Gastroesophageal sphincter (tissue), 4 donors: ENCODE measurements around the gene MRPL40. TPM values are rescaled to one million over a fixed set of nuclear protein-coding genes. Genes with fewer than 3 reads are reported as not detected.

ENCODE experiments used
- ATAC-seq: fragments of 150-250 bp; one replicate; pipeline ENCODE4 v1.9.1; 2016; ENCODE audit warnings: mild to moderate bottlenecking, moderate library complexity
- H3K27ac ChIP-seq, 4 donors: fragments of 200-600 bp; sonication (generic) in 3 of 4; 1 replicate in 3 of 4; 2 replicates in 1 of 4; pipeline ENCODE4 v1.5.1; 2016 to 2019
- H3K27me3 ChIP-seq: fragments of 200-600 bp; sonication (generic); one replicate; pipeline ENCODE4 v1.5.1; 2019
- H3K36me3 ChIP-seq, 2 donors: fragments of 200-600 bp; sonication (generic); one replicate each; pipeline ENCODE4 v1.5.1; 2019; ENCODE audit warnings: control low read depth in 1 of 2
- H3K4me1 ChIP-seq, 3 donors: fragments of 200-600 bp; sonication (generic); 1 replicate in 2 of 3; 2 replicates in 1 of 3; pipeline ENCODE4 v1.5.1; 2016 to 2019; ENCODE audit warnings: control low read depth in 2 of 3
- H3K4me3 ChIP-seq, 2 donors: fragments of 200-600 bp; sonication (generic); one replicate each; pipeline ENCODE4 v1.5.1; 2019; ENCODE audit warnings: mild to moderate bottlenecking in 1 of 2, moderate library complexity in 1 of 2
- H3K9me3 ChIP-seq, 3 donors: fragments of 200-600 bp; sonication (generic); one replicate each; pipeline ENCODE4 v1.5.1; 2017 to 2019; ENCODE audit warnings: control low read depth in 2 of 3
- CTCF ChIP-seq, 4 experiments: fragments of 200-600 bp in 2 of 4; fragments of 450-650 bp in 2 of 4; sonication (generic) in 1 of 4; IDR thresholded peaks; one replicate each; pipeline ENCODE4 v1.5.1; 2017 to 2019; ENCODE audit warnings: antibody characterized with exemption in 4 of 4, mild to moderate bottlenecking in 2 of 4, moderate library complexity in 2 of 4
- EP300 ChIP-seq: sonication (generic); formaldehyde crosslinking; IDR thresholded peaks from one replicate; pipeline ENCODE4 v1.6.1; 2017; ENCODE audit warnings: antibody characterized with exemption, mild to moderate bottlenecking
- POLR2A ChIP-seq, 2 donors: fragments of 450-650 bp; IDR thresholded peaks; one replicate each; pipeline ENCODE4 v1.6.1; 2017; ENCODE audit warnings: antibody characterized with exemption in 2 of 2, mild to moderate bottlenecking in 2 of 2, moderate library complexity in 1 of 2
- POLR2AphosphoS5 ChIP-seq: sonication (generic); formaldehyde crosslinking; IDR thresholded peaks from one replicate; pipeline ENCODE4 v1.6.1; 2017; ENCODE audit warnings: antibody characterized with exemption
- WGBS, 2 donors: methylation state at CpG; one replicate each; pipeline ENCODE4 v1.1.5; 2018; ENCODE audit warnings: low coverage in 1 of 2; 5-methylcytosine and 5-hydroxymethylcytosine counted together
- total RNA-seq, 4 donors: library from RNA; depleted of rRNA; stranded (reverse); fragments of >200 nt; gene quantifications; one replicate each; pipeline ENCODE4 v1.1.0, GENCODE V29; 2016

MRPL40 gene
- total RNA-seq, 4 donors from 2014 or later: 22.8 to 29.1 (median 25.8) TPM

GRCh38 chr22:19451570-19451969, 19.2 kb downstream of the MRPL40 start:
- Histone ChIP-seq H3K9me3 (no peaks in the 10 kb centered on the region), H3K4me1 (peaks cover 0 to 20% (median 5%) of the 10 kb centered on the region in 3 donors), H3K4me3 (no peak overlapping the region), H3K27me3 (no peaks in the 10 kb centered on the region), H3K27ac (no peak overlapping the region), H3K36me3 (peaks cover 0 to 68% of the 10 kb centered on the region in 2 donors)
- TF ChIP-seq POLR2AphosphoS5: no peak
- no peak for TF ChIP-seq EP300
- no peak for TF ChIP-seq CTCF (IDR thresholded peaks at IDR 0.05)
- TF ChIP-seq POLR2A (IDR thresholded peaks at IDR 0.05): no peak
- ATAC-seq: no peak
- WGBS, 2 donors: 90 to 96% methylated on average over 4 of the region's 4 CpGs

- H3K36me3 ChIP-seq: peaks cover 0 to 90% of the 10 kb centered on the region in 2 donors
- H3K27ac ChIP-seq: no peak overlapping the region
- no peak for ATAC-seq
- 80% methylated on average over 1 of the region's 5 CpGs; no CpG with 5 or more reads in 1 of the 2 donors for WGBS, 2 donors
- H3K4me3 ChIP-seq: no peak overlapping the region
- peaks cover 0 to 6% (median 0%) of the 10 kb centered on the region in 3 donors for H3K4me1 ChIP-seq
- no peak for TF ChIP-seq POLR2AphosphoS5
- TF ChIP-seq EP300: no peak
- no peak for TF ChIP-seq POLR2A (IDR thresholded peaks at IDR 0.05)
- no peak for TF ChIP-seq CTCF (IDR thresholded peaks at IDR 0.05)
- H3K9me3 ChIP-seq: no peaks in the 10 kb centered on the region
- no peaks in the 10 kb centered on the region for H3K27me3 ChIP-seq
Observed at GRCh38 chr22:19453718-19454117, 21.4 kb downstream of the MRPL40 start.

- TF ChIP-seq CTCF (IDR thresholded peaks at IDR 0.05): no peak
- no peak for TF ChIP-seq POLR2AphosphoS5
- no peak for TF ChIP-seq POLR2A (IDR thresholded peaks at IDR 0.05)
- no peak for TF ChIP-seq EP300
- H3K36me3 ChIP-seq: peaks cover 0 to 94% of the 10 kb centered on the region in 2 donors
- no peaks in the 10 kb centered on the region for H3K27me3 ChIP-seq
- H3K4me1 ChIP-seq: peaks cover 0 to 1% (median 0%) of the 10 kb centered on the region in 3 donors
- H3K9me3 ChIP-seq: no peaks in the 10 kb centered on the region
- no peak overlapping the region for H3K4me3 ChIP-seq
- no peak overlapping the region for H3K27ac ChIP-seq
- WGBS, 2 donors: 54 to 72% methylated on average over 3 to 6 of the region's 6 CpGs
- no peak for ATAC-seq
Observed at GRCh38 chr22:19454156-19454555, 21.8 kb downstream of the MRPL40 start.

GRCh38 chr22:19455033-19455432, 22.7 kb downstream of the MRPL40 start:
- peaks cover 0 to 100% of the 10 kb centered on the region in 2 donors for H3K36me3 ChIP-seq
- no peak for TF ChIP-seq POLR2AphosphoS5
- no peak for TF ChIP-seq POLR2A (IDR thresholded peaks at IDR 0.05)
- TF ChIP-seq EP300: no peak
- TF ChIP-seq CTCF (IDR thresholded peaks at IDR 0.05): no peak
- WGBS, 2 donors: no CpG with 5 or more reads among the region's 2 CpGs
- H3K27me3 ChIP-seq: no peaks in the 10 kb centered on the region
- no peak for ATAC-seq
- H3K9me3 ChIP-seq: no peaks in the 10 kb centered on the region
- no peaks in the 10 kb centered on the region for H3K4me1 ChIP-seq
- H3K27ac ChIP-seq: no peak overlapping the region
- no peak overlapping the region for H3K4me3 ChIP-seq

- Histone ChIP-seq H3K36me3 (peaks cover 0 to 99% of the 10 kb centered on the region in 2 donors), H3K9me3 (no peaks in the 10 kb centered on the region), H3K27ac (no peak overlapping the region), H3K27me3 (no peaks in the 10 kb centered on the region), H3K4me3 (no peak overlapping the region), H3K4me1 (no peaks in the 10 kb centered on the region)
- WGBS, 2 donors: 56 to 81% methylated on average over 3 to 4 of the region's 4 CpGs
- ATAC-seq: no peak
- TF ChIP-seq CTCF (IDR thresholded peaks at IDR 0.05): no peak
- no peak for TF ChIP-seq POLR2A (IDR thresholded peaks at IDR 0.05)
- no peak for TF ChIP-seq EP300
- no peak for TF ChIP-seq POLR2AphosphoS5
Observed at GRCh38 chr22:19455585-19456370, 23.4 kb downstream of the MRPL40 start.
